A673 (cell line): ENCODE data around the gene ZNF678.

Source experiments
- EZH2 ChIP-seq: fragments of 200-600 bp; sonication (generic); IDR thresholded peaks from 2 replicates; pipeline ENCODE4 v1.6.1; 2017; ENCODE audit warnings: borderline replicate concordance, low read depth, mild to moderate bottlenecking, mixed read lengths, antibody characterized with exemption, low read length; ENCODE audit not compliant: poor library complexity, severe bottlenecking
- TF ChIP-seq, protein P1 (sequence below): fragments of 300-800, 200-600 bp; sonication (generic); conservative IDR thresholded peaks from 2 replicates; pipeline ENCODE4 v1.5.1; 2017; ENCODE audit warnings: low read depth, mild to moderate bottlenecking, antibody characterized with exemption, low read length, moderate library complexity, mixed read lengths

- TF ChIP-seq, protein P1, sequence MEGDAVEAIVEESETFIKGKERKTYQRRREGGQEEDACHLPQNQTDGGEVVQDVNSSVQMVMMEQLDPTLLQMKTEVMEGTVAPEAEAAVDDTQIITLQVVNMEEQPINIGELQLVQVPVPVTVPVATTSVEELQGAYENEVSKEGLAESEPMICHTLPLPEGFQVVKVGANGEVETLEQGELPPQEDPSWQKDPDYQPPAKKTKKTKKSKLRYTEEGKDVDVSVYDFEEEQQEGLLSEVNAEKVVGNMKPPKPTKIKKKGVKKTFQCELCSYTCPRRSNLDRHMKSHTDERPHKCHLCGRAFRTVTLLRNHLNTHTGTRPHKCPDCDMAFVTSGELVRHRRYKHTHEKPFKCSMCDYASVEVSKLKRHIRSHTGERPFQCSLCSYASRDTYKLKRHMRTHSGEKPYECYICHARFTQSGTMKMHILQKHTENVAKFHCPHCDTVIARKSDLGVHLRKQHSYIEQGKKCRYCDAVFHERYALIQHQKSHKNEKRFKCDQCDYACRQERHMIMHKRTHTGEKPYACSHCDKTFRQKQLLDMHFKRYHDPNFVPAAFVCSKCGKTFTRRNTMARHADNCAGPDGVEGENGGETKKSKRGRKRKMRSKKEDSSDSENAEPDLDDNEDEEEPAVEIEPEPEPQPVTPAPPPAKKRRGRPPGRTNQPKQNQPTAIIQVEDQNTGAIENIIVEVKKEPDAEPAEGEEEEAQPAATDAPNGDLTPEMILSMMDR: no peak
- no peak for TF ChIP-seq EZH2
Observed at GRCh38 chr1:227561241-227561907, 2.0 kb upstream of the ZNF678 start.
